GM10248 (cell line): ENCODE measurements around the gene STRADB.

Source experiments
- CTCF ChIA-PET: fragments of 300-600 bp; sonication (Branson Sonifier 250); formaldehyde crosslinking; extraction: SDS; loops from one replicate; lab custom pipeline; 2021; ENCODE audit warnings: antibody characterized with exemption; lab: Yijun Ruan, JAX
- POLR2A ChIA-PET: fragments of 350-650 bp; sonication (Branson Sonifier 250); formaldehyde crosslinking; extraction: SDS; loops from one replicate; lab custom pipeline; 2020; ENCODE audit warnings: antibody characterized with exemption; lab: Yijun Ruan, JAX
- DNase-seq: peaks from one replicate; pipeline ENCODE4 v3.0.0; 2012; ENCODE audit errors: extremely low spot score
- CTCF ChIP-seq: IDR thresholded peaks from 2 replicates; pipeline ENCODE4 v1.5.1; 2012; ENCODE audit warnings: mild to moderate bottlenecking, low read depth; ENCODE audit errors: extremely low read depth, missing control alignments, control extremely low read depth

STRADB gene

GRCh38 chr2:201406077-201406662 is 45.4 kb upstream of the STRADB start:
- POLR2A ChIA-PET: no interaction called here

GRCh38 chr2:201407265-201407664 is 44.3 kb upstream of the STRADB start:
- DNase-seq: no peak
- ChIA-PET POLR2A (no interaction called here), CTCF (no interaction called here)
- no peak for TF ChIP-seq CTCF

More at GRCh38 chr2:201406077-201406662, 45.4 kb upstream of the STRADB start:
- CTCF ChIA-PET: no interaction called here
- TF ChIP-seq CTCF: no peak
- DNase-seq: no peak

- CTCF ChIA-PET: interaction anchor here (1.4 kb wide), 1 partner anchor 14 kb away, joined by 3 read pairs; no protein-coding TSS in a partner anchor
- no peak for TF ChIP-seq CTCF
- POLR2A ChIA-PET: no interaction called here
- DNase-seq: no peak
Observed at GRCh38 chr2:201408931-201409330, 42.6 kb upstream of the STRADB start.

GRCh38 chr2:201411421-201411820 is 40.1 kb upstream of the STRADB start:
- CTCF ChIA-PET: no interaction called here
- no peak for DNase-seq
- POLR2A ChIA-PET: no interaction called here

GRCh38 chr2:201413143-201413542 is 38.4 kb upstream of the STRADB start:
- TF ChIP-seq CTCF: no peak
- no peak for DNase-seq
- ChIA-PET POLR2A (no interaction called here), CTCF (interaction anchor here (1.4 kb wide), 1 partner anchor 20 kb away, joined by 6 read pairs; no protein-coding TSS in a partner anchor)

More at GRCh38 chr2:201411421-201411820, 40.1 kb upstream of the STRADB start:
- no peak for TF ChIP-seq CTCF

GRCh38 chr2:201413552-201413951 is 38.0 kb upstream of the STRADB start:
- TF ChIP-seq CTCF: no peak
- DNase-seq: no peak
- CTCF ChIA-PET: interaction anchor here (1.3 to 1.4 kb wide), 3 partner anchors 9 to 20 kb away, joined by 3 to 7 read pairs (median 6); no protein-coding TSS in a partner anchor
- POLR2A ChIA-PET: no interaction called here
